ENCODE data around the gene TUBGCP2. TPM values are rescaled to one million over a fixed set of nuclear protein-coding genes. Genes with fewer than 3 reads are reported as not detected.

TUBGCP2 gene
- total and polyA plus RNA-seq, 2 of the 13 experiments (the other 11 are each of a cell fraction or from before 2014, with no cell fraction given), result 21.3 to 34.5 TPM

DNA sequence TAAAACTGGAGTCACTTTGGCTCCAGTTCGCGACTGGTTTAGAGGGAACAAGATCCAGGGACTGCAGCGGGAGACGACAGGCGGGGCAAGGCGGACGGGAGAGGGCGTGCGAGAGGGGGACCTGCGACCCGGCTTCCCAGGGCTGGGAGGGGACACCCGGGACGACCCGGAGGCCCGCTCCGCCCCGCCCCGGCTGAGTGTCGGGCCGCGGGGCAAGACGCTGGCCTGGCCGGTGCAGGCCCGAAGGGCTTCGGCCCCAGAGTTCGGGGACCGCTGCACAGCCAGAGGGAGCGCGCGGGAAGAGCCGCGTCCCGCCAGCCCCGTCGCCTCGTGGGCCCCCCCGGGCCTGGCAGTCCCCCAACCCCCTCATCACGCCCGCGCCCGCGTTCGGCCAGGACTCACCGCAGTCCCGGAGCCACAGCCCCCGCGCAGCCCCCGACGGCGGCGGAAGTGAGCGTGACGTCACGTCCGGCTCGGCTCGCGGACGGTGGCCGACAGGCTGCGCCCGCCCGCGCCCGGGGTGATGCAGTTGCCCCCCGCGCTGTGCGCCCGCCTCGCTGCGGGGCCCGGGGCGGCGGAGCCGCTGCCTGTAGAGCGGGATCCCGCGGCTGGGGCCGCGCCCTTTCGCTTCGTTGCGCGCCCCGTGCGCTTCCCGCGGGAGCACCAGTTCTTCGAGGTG is at the start of gene TUBGCP2, which contains the start of gene ZNF511 (continued):
- TF ChIP-seq, protein P1, sequence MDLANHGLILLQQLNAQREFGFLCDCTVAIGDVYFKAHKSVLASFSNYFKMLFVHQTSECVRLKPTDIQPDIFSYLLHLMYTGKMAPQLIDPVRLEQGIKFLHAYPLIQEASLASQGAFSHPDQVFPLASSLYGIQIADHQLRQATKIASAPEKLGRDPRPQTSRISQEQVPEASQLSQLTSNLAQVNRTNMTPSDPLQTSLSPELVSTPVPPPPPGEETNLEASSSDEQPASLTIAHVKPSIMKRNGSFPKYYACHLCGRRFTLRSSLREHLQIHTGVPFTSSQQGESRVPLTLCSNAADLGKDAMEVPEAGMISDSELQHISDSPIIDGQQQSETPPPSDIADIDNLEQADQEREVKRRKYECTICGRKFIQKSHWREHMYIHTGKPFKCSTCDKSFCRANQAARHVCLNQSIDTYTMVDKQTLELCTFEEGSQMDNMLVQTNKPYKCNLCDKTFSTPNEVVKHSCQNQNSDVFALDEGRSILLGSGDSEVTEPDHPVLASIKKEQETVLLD (CRISPR knock-in tag; IDR thresholded peaks at IDR 0.05; ENCODE audit: low read depth), result peak; percentile 92
- TF ChIP-seq CHD2 (IDR thresholded peaks at IDR 0.05; ENCODE audit: low read depth, low read length), result no peak
- TF ChIP-seq FOSL1 (CRISPR knock-in tag; IDR thresholded peaks at IDR 0.05; ENCODE audit: borderline replicate concordance), result no peak
- TF ChIP-seq, protein P2, sequence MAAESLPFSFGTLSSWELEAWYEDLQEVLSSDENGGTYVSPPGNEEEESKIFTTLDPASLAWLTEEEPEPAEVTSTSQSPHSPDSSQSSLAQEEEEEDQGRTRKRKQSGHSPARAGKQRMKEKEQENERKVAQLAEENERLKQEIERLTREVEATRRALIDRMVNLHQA (CRISPR knock-in tag; IDR thresholded peaks at IDR 0.05), result no peak
- TF ChIP-seq ZIK1 (CRISPR knock-in tag; IDR thresholded peaks at IDR 0.05; ENCODE audit: borderline replicate concordance, low read depth), result no peak
- TF ChIP-seq, protein P3, sequence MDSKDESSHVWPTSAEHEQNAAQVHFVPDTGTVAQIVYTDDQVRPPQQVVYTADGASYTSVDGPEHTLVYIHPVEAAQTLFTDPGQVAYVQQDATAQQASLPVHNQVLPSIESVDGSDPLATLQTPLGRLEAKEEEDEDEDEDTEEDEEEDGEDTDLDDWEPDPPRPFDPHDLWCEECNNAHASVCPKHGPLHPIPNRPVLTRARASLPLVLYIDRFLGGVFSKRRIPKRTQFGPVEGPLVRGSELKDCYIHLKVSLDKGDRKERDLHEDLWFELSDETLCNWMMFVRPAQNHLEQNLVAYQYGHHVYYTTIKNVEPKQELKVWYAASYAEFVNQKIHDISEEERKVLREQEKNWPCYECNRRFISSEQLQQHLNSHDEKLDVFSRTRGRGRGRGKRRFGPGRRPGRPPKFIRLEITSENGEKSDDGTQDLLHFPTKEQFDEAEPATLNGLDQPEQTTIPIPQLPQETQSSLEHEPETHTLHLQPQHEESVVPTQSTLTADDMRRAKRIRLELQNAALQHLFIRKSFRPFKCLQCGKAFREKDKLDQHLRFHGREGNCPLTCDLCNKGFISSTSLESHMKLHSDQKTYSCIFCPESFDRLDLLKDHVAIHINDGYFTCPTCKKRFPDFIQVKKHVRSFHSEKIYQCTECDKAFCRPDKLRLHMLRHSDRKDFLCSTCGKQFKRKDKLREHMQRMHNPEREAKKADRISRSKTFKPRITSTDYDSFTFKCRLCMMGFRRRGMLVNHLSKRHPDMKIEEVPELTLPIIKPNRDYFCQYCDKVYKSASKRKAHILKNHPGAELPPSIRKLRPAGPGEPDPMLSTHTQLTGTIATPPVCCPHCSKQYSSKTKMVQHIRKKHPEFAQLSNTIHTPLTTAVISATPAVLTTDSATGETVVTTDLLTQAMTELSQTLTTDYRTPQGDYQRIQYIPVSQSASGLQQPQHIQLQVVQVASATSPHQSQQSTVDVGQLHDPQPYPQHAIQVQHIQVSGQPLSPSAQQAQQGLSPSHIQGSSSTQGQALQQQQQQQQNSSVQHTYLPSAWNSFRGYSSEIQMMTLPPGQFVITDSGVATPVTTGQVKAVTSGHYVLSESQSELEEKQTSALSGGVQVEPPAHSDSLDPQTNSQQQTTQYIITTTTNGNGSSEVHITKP (CRISPR knock-in tag; IDR thresholded peaks at IDR 0.05; ENCODE audit: low read depth), result no peak
